Subcutaneous adipose tissue (tissue), 4 donors: ENCODE results near the gene PPP4R4. TPM values are rescaled to one million over a fixed set of nuclear protein-coding genes. Genes with fewer than 3 reads are reported as not detected.

Experiments
- CTCF ChIP-seq: fragments of 450-650 bp; IDR thresholded peaks from one replicate; pipeline ENCODE4 v1.5.1; 2016; ENCODE audit warnings: low read depth, mild to moderate bottlenecking, control low read depth, antibody characterized with exemption, moderate library complexity
- total RNA-seq, 4 donors: library from RNA; depleted of rRNA; stranded (reverse); fragments of >200 nt; gene quantifications; one replicate each; pipeline ENCODE4 v1.1.0, GENCODE V29; 2016

The PPP4R4 gene
- total RNA-seq, 4 donors from 2014 or later: 0.33 to 3.4 (median 0.85) TPM

- TF ChIP-seq CTCF: no peak
Observed at GRCh38 chr14:94163796-94164195, 10.3 kb upstream of the PPP4R4 start.

GRCh38 chr14:94164685-94165431 is 9.3 kb upstream of the PPP4R4 start:
- TF ChIP-seq CTCF: no peak

- no peak for TF ChIP-seq CTCF
Observed at GRCh38 chr14:94165744-94166143, 8.4 kb upstream of the PPP4R4 start.

GRCh38 chr14:94170136-94170535 is 4.0 kb upstream of the PPP4R4 start:
- no peak for TF ChIP-seq CTCF

- TF ChIP-seq CTCF: no peak
Observed at GRCh38 chr14:94171208-94171607, 2.9 kb upstream of the PPP4R4 start.

GRCh38 chr14:94172545-94172944 is 1.6 kb upstream of the PPP4R4 start:
- TF ChIP-seq CTCF: no peak

GRCh38 chr14:94173471-94173884 is 644 bp upstream of the PPP4R4 start:
- TF ChIP-seq CTCF: no peak
